NCI-H2029 treated with DMSO at 0.1 percent for 48 hours (cell line): ENCODE data around the gene MAP3K20.
"Not testable (repeated sequence)": the region's sequence is repeated elsewhere in the genome, so short reads cannot be mapped to it uniquely, and the experiment has no call there.

ENCODE experiments used
- DNase-seq: peaks from one replicate; lab custom pipeline; 2025; lab: John Stamatoyannopoulos, UW

MAP3K20 gene

GRCh38 chr2:173087793-173088496 is 12.3 kb downstream of the MAP3K20 start:
- no peak for DNase-seq

- DNase-seq: no peak
Observed at GRCh38 chr2:173090276-173090877, 14.7 kb downstream of the MAP3K20 start.

GRCh38 chr2:173090973-173091660 is 15.5 kb downstream of the MAP3K20 start:
- no peak for DNase-seq

- DNase-seq: no peak
Observed at GRCh38 chr2:173091910-173092309, 16.3 kb downstream of the MAP3K20 start.

- no peak for DNase-seq
Observed at GRCh38 chr2:173092844-173093402, 17.3 kb downstream of the MAP3K20 start.

GRCh38 chr2:173093617-173094016 is 18.0 kb downstream of the MAP3K20 start:
- DNase-seq: not testable (repeated sequence)

- no peak for DNase-seq
Observed at GRCh38 chr2:173094731-173095130, 19.1 kb downstream of the MAP3K20 start.

- DNase-seq: no peak
Observed at GRCh38 chr2:173095356-173095755, 19.7 kb downstream of the MAP3K20 start.

- no peak for DNase-seq
Observed at GRCh38 chr2:173099271-173099670, 23.6 kb downstream of the MAP3K20 start.

- no peak for DNase-seq
Observed at GRCh38 chr2:173099804-173100203, 24.2 kb downstream of the MAP3K20 start.

GRCh38 chr2:173101687-173102086 is 26.0 kb downstream of the MAP3K20 start:
- no peak for DNase-seq

GRCh38 chr2:173104156-173104555 is 28.5 kb downstream of the MAP3K20 start:
- no peak for DNase-seq

- no peak for DNase-seq
Observed at GRCh38 chr2:173106959-173107628, 31.4 kb downstream of the MAP3K20 start.

GRCh38 chr2:173107629-173108022 is 32.0 kb downstream of the MAP3K20 start:
- no peak for DNase-seq

- DNase-seq: no peak
Observed at GRCh38 chr2:173109253-173110188, 33.9 kb downstream of the MAP3K20 start.

GRCh38 chr2:173117678-173118077 is 42.0 kb downstream of the MAP3K20 start:
- DNase-seq: no peak

- no peak for DNase-seq
Observed at GRCh38 chr2:173118395-173118794, 42.7 kb downstream of the MAP3K20 start.

- DNase-seq: peak; percentile 94
Observed at GRCh38 chr2:173119069-173119807, 43.6 kb downstream of the MAP3K20 start.

- no peak for DNase-seq
Observed at GRCh38 chr2:173119944-173120343, 44.3 kb downstream of the MAP3K20 start.

GRCh38 chr2:173122936-173123335 is 47.3 kb downstream of the MAP3K20 start:
- DNase-seq: no peak
